AG08396 (cell line): ENCODE data around the gene TPTE2.
A peak's percentile ranks its signal among the peaks of the same experiment; 100 is the strongest.
"Not testable (repeated sequence)": the region's sequence is repeated elsewhere in the genome, so short reads cannot be mapped to it uniquely, and the experiment has no call there.

Experiments used
- DNase-seq: peaks from one replicate; pipeline ENCODE4 v3.0.0; 2012; ENCODE audit warnings: low spot score, mixed read lengths

Gene TPTE2

GRCh38 chr13:19561127-19561582 is at the start of gene TPTE2:
Gene TPTE2, minus strand, starts transcription at chr13:19561532. Its CDS starts 58,298 bp downstream, at chr13:19503234.
- DNase-seq: not testable (repeated sequence)

- DNase-seq: no peak
Observed at GRCh38 chr13:19607523-19608078, 46.3 kb upstream of the TPTE2 start.

GRCh38 chr13:19606737-19607136 is 45.4 kb upstream of the TPTE2 start:
- DNase-seq: no peak

GRCh38 chr13:19606152-19606551 is 44.8 kb upstream of the TPTE2 start:
- DNase-seq: peak; percentile 31

GRCh38 chr13:19605161-19605955 is 44.0 kb upstream of the TPTE2 start:
- DNase-seq: peak; percentile 36

- DNase-seq: no peak
Observed at GRCh38 chr13:19604306-19604705, 43.0 kb upstream of the TPTE2 start.

GRCh38 chr13:19601749-19602725 is 40.7 kb upstream of the TPTE2 start:
- peak; percentile 74 for DNase-seq

GRCh38 chr13:19597523-19597922 is 36.2 kb upstream of the TPTE2 start:
- DNase-seq: peak; percentile 36

GRCh38 chr13:19596960-19597361 is 35.6 kb upstream of the TPTE2 start:
- DNase-seq: peak; percentile 57

GRCh38 chr13:19596086-19596485 is 34.8 kb upstream of the TPTE2 start:
- no peak for DNase-seq

- no peak for DNase-seq
Observed at GRCh38 chr13:19592657-19593180, 31.4 kb upstream of the TPTE2 start.

GRCh38 chr13:19591864-19592263 is 30.5 kb upstream of the TPTE2 start:
- no peak for DNase-seq

- no peak for DNase-seq
Observed at GRCh38 chr13:19590423-19590822, 29.1 kb upstream of the TPTE2 start.

- DNase-seq: no peak
Observed at GRCh38 chr13:19589312-19589711, 28.0 kb upstream of the TPTE2 start.

- peak; percentile 34 for DNase-seq
Observed at GRCh38 chr13:19587635-19588300, 26.4 kb upstream of the TPTE2 start.

- DNase-seq: no peak
Observed at GRCh38 chr13:19586904-19587634, 25.7 kb upstream of the TPTE2 start.

GRCh38 chr13:19581675-19582074 is 20.3 kb upstream of the TPTE2 start:
- no peak for DNase-seq

GRCh38 chr13:19575230-19575629 is 13.9 kb upstream of the TPTE2 start:
- no peak for DNase-seq

- DNase-seq: no peak
Observed at GRCh38 chr13:19573120-19573716, 11.9 kb upstream of the TPTE2 start.

GRCh38 chr13:19572280-19572679 is 10.9 kb upstream of the TPTE2 start:
- no peak for DNase-seq
